GM18858 (cell line): ENCODE results near the gene SELENOS.

Experiments used
- ATAC-seq: cut with Tn5 transposase; IDR thresholded peaks from one replicate; pipeline ENCODE4 v1.9.1; 2021; ENCODE audit not compliant: unreplicated experiment

The SELENOS gene

DNA sequence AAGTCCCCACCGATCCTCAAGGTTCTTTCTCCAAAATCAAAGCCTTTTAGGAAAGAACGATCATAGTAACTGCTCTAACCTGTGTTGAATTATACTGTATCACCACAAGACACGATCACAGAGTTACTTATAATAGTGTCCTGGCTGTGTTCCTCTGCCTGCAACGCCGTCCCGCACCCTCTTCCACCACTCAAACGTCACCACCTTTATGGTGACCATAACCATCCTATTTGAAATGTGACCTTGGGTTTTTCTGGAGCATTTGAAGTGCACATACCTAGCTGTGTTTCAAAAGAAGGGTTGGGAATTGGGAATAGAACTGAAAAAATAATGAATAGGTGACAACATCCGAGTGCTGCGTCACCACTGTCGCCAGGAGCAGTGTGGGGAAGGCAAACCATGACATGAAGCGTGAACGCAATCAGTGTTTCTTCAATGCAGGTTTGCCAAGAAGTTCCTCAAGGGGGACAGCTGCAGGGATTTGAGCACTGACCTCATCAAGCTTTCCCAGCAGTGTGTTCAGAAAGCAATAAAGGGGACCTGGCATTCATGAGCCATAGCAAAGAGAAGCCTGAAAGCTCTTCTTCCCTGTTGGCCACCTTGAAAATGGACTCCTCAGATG is 769 bp upstream of the SELENOS start:
- no peak for ATAC-seq

GRCh38 chr15:101276501-101277037 is 716 bp downstream of the SELENOS start:
- ATAC-seq: peak; percentile 5

GRCh38 chr15:101275018-101275417 is 2.3 kb downstream of the SELENOS start:
- ATAC-seq: peak; percentile 40

DNA sequence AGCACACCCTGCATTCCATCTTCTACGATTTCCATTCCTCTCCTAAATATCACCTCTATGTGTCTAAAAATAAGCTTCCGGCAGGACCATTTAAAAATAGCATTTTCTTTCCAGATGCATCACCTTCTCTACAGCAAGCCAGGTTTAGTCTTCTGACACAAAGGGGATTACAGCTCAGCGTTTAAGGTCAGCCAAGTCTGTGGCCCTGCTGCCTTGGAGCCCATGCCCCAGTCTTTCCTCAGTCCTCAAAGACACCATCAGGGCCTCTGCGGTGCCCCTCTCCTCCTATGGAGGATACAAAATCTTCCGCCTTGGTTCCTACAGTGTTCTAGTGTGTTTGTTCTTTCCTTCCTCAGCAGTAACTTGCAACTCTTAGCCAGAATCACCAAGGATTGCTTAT is 3.8 kb downstream of the SELENOS start:
- ATAC-seq: no peak

DNA sequence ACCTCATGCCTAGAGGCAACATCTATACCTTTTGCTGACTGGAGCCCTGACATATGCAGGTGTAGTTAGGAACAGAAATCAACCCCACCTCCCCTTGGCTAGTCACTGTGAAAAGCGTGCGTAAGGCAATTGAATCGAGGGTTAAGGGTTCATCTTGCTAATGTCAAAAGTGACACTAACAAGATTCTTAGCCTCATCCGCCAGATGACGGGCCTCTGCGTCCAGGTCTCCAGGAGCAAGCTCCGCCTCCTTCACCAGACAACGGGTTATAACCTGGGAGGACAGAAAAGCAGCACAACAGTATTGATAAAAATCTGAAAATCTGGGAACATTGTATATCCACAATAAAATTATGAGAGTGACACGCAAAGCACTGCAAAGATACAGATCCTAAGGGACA is 4.7 kb downstream of the SELENOS start:
- no peak for ATAC-seq

DNA sequence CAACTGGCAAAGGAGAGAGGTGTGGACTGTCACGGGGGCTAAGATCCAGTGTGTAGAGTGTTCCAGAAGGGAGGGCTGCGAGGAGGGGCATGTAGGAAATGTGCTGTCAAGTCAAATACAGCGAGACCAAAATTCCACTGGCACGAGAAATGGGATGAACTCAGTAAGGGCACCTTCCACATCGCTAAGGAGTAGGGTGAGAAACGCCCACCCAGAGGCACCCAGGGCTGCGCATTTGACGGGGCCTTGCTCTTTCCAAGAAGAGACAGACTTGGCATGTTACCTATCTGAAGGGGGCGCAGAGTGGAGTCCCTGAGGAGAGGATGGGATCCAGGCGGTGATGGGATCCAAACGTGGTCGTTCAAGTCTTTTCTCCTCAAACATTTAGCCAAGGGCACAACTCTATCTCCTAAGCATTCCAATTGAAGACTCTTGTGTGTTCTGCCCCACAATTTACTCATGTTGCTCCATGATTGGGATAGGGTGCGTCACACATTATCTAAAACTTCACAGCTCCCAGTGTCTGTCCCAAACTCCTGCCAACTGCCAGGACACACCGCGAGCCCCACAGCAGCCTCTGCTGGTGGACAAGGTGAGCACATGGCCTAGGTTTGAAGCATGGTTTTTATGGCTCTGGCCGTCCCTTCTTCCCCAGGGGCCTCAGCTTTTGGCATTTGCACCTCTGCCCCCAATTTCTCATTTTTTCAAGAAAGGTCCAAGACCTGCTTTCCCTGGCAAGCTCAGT is 7.6 kb downstream of the SELENOS start:
- ATAC-seq: no peak

DNA sequence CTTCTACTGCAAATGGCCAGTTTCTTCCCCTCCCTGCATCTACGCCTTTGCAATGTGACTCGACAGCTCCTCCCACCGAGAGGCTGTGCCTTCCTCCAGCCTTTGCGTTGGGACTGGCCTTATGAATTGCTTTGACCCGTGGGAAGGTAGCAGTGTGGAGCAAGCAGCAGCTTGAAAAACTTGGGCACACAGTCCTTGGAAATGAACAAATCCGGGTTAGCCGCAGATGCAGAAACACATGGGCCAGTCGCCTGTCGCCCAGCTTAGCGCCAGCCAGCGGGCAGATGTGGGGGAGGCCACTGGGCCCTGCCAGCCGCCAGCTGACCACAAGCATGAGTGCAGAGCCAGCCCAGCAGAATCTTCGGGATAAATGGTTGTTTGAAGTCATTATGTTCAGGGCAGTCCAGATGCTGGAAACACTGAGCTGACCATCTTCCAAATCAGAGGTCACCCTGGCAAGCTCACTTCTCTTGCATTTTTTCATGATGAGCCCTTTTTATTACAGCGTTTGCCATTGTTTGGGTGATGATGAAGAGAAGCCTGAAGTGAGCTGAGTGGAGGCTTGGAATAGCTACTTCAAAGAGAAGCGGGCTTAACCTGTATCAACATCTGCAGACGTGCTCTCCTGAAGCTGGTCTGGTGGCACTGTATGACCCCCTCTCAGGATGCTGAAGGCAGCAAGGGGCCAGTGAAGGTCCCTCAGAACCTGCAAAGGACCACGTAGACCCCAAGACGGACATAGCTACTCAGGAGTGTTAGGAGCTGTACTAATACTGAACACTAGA is 9.8 kb downstream of the SELENOS start:
- ATAC-seq: no peak

GRCh38 chr15:101266787-101267186 is 10.5 kb downstream of the SELENOS start:
- ATAC-seq: no peak

- no peak for ATAC-seq
Measured at GRCh38 chr15:101266034-101266433, 11.3 kb downstream of the SELENOS start.

DNA sequence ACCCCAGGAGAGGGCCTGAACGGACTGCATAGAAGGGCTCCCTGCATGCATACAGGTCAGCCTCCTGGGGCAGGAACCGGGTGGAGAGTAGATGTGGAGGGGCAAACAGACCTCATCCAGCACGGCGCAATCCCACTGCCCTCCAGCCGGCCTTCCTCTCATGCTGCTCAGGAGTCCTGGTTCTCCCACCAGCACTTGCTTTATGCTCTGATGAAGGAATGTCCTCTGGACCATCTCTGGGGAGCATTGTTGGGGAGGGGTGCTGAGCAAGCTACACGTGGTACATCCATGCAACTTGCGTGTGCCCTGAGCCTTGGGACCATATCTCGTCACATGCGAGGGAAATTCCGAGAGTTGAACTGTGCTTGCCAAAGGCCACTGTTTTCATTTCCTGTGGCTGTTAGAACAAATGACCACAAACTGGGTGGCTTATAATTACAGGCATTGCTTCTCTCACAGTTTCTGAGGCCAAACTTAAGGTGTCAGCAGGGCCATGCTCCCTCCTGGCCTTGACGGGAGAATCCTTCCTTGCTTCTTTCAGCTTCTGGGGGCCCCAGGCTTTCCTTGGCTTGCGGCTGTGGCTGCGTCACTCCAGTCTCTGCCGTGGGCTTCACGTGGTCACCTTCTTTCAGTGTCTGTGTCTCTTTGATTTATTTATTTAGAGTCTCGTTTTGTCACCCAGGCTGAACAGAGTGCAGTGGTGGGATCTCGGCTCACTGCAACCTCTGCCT is 12.2 kb downstream of the SELENOS start:
- ATAC-seq: no peak

GRCh38 chr15:101264011-101264410 is 13.3 kb downstream of the SELENOS start:
- ATAC-seq: no peak

- ATAC-seq: no peak
Measured at GRCh38 chr15:101262551-101262950, 14.7 kb downstream of the SELENOS start.

GRCh38 chr15:101258238-101259144 is 18.8 kb downstream of the SELENOS start:
- ATAC-seq: no peak

GRCh38 chr15:101256757-101257156 is 20.5 kb downstream of the SELENOS start:
- no peak for ATAC-seq

GRCh38 chr15:101255615-101256241 is 21.6 kb downstream of the SELENOS start:
- no peak for ATAC-seq

- no peak for ATAC-seq
Measured at GRCh38 chr15:101255051-101255395, 22.3 kb downstream of the SELENOS start.

- no peak for ATAC-seq
Measured at GRCh38 chr15:101254157-101255050, 22.9 kb downstream of the SELENOS start.

GRCh38 chr15:101252836-101253235 is 24.4 kb downstream of the SELENOS start:
- no peak for ATAC-seq
